Medulla oblongata (tissue), 1 donor: ENCODE data around the gene DSG3.

Source experiments
- DNase-seq: peaks from one replicate; pipeline ENCODE4 v3.0.0-alpha.2; 2015; ENCODE audit errors: extremely low spot score

Gene DSG3

DNA sequence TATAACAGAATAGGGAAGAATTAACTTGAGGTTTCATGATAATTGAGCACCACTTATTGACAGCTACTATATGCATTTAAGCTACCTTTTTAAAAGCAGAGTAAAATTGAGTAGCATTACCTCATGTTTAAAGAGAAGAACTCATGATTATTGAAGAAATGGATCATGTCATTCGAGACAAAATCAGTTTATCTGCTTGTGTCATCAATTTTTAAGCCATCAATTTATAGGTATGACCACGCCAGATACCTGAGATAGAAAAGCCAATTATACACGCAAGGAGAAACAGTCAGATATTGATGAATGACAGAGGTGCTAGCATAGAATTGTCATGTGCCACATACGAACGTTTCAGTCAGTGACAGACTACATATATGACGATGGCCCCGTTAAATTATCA is 78.8 kb downstream of the DSG3 start:
- DNase-seq, result no peak
